ENCODE results near the gene MYORG.
A peak's percentile ranks its signal among the peaks of the same experiment; 100 is the strongest.
"Not testable (repeated sequence)": the region's sequence is repeated elsewhere in the genome, so short reads cannot be mapped to it uniquely, and the experiment has no call there.

MYORG gene

DNA sequence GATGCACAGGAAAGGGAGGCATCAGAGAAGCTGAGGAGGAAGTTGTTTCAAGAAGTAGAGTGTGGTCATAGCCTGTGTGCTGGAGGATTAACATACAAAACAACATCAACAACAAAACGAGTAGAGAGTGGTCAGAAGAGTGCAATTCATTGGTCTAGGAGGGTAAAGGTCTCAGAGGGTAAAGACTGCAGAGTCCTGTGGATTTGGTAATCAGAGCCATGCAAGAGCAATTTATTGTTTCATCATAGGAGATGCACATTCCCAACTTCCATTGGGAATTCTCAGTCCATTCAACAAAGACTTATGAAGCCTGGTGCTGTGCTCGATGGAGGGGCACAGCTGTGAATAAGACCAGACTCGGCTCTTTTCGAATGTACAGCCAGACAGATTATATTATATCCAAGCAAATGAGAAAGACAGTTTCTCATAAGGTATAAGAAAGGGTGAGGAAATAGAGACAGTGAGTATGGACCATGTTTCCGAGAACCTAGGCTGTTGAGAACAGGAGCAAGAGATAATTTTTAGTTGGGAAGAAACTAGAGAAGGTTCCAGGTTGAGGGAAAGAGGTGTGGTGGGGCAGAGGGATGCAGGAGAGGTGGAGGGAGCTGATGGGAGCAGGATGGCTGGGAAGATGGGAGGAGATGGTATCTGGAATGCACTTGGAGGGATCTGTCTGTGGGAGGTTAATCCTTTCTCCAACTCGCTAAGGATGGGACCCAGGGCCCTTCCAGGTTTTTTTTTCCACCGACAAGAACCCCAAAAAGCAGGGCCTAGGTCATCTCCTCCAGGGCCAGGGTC is 7.9 kb upstream of the MYORG start:
- no peak for DNase-seq

DNA sequence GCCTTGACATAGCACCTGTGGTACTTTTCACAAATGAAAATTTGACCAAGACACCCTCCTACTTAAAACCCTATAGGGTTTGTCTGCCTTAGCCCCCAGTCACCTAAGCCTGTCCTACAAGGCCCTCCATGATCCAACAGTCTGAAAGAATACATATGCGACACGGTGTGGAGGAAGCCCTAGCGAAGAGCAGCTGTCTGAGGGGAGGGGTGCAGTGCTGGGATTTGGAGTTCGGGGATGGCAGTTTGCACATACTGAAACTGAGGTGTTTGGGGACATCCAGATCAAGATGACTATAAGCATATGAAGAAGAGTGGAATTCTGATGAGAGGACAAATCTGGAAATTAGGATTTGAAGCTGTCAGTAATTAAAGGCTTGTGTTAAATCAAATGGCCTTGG is 7.2 kb upstream of the MYORG start:
- no peak for DNase-seq

DNA sequence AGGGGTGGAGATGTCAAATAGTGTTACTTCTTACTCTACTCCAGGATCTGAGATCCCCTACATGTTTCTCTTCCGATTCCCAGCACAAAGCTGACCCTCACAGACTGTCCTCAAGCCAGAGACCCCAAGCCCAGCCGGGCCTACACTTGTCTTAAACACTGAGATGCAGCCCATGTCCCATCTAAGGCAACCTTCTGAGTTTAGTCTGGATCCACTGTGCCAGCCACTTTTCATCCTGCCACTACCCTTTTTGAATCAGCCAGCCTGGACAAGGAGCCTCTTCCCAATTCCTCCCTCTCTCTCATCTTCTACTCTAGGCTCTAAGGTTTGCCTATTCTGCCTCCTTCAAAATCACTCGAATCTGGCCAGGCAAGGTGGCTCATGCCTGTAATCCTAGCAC is 6.2 kb upstream of the MYORG start:
- DNase-seq, result no peak

GRCh38 chr9:34382054-34382453 is 5.4 kb upstream of the MYORG start:
- no peak for DNase-seq

DNA sequence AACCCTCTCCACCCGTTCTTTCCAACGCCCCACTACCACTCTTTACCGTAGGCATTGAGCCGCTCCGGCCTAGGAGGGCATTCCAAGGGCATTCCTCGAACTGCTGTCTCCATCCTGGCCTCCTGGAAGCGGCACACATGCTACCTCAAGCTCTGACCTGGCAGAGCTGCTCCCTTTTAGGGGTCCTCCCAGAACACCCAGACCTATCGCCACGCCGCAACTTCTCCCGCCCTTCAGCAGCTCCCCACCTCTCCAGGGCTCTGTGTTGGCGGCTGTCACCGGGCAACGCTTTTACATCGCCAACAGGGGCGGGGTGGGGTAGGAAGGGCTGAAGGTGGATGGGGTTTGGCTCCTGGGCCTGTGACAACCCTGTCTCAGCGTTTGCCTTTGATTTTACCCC is 4.6 kb upstream of the MYORG start:
- no peak for DNase-seq

GRCh38 chr9:34380511-34381315 is 4.0 kb upstream of the MYORG start:
- DNase-seq, result peak; percentile 50 to 56

DNA sequence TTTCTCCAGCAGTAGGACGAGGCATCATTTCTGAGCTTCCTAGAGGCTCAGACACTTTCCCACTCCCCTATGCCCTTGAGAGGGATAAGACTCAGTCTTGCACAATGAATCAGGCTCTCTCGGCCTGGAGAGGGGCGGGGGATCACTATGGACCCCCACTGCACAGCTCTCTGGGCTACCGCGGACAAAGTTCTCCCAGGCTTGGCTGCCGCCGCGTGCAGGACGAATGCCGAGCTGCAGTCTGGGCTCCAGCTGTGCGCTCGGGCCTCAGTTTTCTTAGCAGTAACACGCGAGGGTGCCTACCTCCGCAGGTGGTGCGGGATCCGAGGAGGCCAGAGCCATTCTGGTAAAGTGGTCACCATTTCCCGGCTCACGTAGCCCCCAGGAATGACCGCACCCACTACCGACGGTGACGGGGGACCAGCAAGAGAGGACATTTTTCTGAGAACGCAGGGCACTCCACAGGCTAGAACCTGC is 3.4 kb upstream of the MYORG start:
- no peak for DNase-seq

DNA sequence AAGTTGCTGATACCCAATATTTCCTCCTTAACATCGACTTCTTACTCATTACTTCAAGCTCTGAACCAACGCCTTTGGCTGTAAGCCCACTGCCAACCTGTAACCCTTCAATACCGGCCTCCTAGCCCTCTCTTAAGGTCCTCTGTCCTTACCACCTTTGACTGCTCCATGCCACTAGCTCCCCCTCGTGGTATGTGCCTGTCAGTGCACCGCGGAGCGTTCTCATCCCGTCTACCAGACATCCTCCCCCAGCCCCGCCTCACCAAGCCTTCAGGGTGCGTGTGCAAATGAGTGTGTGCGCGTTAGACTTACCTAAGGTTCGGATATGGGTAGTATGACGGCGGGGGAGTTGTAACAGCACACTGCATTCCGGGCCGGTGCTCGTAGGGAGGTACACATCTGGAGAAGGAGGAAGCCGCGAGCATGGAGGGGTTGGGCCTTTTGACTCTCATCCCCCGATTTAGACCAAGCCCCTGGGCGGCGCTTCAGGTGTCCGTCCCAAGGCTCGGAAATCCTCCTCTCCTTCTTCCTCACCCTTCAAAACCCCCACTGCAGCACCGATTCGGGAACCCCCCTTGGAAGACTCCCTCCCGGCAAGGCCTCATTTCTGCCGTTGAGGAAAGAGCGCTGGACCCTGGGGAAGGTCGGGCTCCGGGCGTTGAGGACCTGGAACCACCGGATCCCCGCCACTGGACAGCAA is 2.8 kb upstream of the MYORG start:
- peak; percentile 84 to 92 for DNase-seq

DNA sequence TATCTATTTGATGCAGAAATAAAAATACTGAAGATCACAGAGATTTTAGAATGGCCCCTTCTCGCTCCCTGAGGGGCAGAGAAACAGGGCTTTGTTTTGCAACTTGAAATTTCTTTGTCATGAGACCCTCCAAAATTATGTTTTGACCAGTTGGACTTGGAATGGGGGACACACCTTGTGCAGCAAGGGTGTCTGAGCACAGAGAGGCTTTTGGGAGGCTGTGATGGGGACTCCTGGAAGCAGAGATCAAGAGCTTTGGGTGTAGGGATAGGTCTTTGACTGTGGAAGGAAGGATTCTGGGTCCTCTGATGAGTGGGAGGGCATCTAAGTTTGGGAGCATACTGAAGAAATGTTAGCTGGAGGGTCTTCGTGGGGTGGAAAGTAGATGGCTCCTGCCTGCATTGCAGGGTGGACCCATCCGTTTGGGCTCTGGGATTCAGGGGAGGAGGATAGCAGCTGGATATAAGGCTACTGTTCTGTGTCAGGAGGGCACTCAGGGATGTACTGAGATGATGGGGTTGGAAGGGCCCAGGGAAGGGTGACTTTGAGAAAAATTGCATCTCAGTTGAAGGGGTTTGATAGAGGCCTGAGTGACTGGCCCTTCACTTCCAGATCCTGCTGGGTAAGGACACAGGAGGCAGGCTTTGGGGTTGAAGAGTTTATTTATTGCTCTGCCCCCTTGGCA is 1.8 kb upstream of the MYORG start:
- no peak for DNase-seq

- no peak for DNase-seq
These were observed 677 bp upstream of the MYORG start for GRCh38 chr9:34377404-34377746.

DNA sequence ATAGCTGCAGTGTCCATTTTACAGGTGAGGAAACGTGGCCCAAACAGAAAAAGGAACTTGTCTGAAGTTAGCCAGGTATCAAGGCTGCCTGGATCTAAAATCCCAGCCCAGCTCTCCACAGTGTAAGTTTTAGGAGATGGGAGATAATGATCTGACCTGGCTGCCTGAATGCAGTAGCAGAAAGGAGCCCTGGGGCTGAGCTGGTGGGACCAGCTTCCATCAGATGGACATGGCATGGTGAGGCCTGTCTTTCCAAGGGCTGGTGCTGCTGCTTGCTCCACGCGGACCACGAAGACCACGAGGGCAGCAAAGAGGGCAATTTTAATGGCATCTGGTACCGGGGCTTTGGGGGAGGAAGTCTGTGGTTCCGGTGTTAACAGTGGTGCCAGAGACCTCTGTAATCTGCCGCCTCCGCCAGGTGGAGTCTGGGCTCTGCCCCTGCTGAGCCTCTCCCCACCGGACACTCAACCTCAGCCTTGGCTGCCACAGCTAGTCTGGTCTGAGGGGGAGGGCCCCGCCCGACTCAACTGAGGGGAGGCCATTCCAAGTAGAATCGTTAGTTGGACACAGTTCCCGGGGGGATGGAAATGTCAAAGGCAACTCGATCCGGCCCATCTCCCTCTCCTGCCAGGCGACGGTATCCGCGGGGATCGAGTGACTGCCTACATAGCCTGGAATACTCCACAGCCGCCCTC is 650 bp downstream of the MYORG start:
- DNase-seq, result peak; percentile 13 to 14

GRCh38 chr9:34374905-34375552 is 1.7 kb downstream of the MYORG start:
- no peak for DNase-seq

- no peak for DNase-seq
These were observed 2.4 kb downstream of the MYORG start for GRCh38 chr9:34374339-34374738.

- no peak for DNase-seq
These were observed 2.9 kb downstream of the MYORG start for GRCh38 chr9:34373749-34374148.

DNA sequence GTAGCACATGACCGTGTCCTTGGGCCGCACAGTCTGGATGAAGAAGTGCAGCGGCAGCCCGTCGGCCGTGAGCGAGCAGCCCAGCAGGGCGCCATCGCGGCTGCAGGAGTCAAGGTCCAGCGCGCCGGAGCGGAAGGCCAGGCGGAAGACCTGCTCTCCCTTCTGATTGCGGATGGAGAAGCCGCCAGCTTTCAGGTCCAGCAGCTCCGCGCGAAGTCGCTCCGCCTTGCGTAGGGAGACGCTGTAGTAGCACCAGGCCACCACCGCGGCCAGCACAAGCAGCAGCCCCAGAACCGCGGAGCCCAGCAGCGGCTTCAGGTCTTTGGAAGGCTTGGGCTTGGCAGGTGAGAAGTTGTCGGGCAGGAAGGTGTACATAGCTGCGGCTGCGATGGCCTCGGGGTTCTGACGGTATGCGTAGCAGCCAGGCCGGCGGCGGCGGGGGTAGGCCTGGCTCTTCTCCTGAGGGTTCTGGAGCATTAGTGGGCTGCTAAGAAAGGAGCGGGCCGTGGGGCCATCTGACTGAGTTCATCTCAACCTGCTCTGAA is 4.2 kb downstream of the MYORG start:
- no peak for DNase-seq

DNA sequence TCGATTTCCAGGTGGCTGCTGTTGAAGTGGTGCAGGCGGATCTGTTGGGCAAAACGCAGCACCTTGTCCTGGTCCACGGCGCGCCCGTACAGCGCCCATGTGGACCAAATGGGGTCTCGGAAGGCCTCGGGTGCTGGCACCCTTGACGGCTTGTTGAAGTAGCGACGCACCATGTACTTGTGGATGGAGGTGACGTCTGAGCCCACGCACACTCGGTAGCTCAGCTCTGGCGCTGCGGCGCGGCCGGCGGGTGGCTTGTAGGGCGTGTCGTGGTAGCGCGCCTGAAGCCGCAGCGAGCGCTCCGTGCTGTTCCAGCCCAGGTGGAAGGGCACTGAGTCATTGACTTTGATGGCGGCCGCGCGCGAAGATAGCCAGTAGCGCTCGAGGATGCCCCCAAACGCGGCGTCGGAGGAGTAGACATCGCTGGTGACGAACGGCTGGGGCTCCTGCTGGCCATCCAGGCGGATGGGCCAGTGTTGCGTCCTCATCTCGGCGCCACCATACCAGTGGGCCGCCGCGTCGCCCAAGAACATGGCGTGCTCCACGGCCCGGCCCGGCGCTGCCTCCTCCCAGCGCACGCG is 4.7 kb downstream of the MYORG start:
- DNase-seq, result no peak

DNA sequence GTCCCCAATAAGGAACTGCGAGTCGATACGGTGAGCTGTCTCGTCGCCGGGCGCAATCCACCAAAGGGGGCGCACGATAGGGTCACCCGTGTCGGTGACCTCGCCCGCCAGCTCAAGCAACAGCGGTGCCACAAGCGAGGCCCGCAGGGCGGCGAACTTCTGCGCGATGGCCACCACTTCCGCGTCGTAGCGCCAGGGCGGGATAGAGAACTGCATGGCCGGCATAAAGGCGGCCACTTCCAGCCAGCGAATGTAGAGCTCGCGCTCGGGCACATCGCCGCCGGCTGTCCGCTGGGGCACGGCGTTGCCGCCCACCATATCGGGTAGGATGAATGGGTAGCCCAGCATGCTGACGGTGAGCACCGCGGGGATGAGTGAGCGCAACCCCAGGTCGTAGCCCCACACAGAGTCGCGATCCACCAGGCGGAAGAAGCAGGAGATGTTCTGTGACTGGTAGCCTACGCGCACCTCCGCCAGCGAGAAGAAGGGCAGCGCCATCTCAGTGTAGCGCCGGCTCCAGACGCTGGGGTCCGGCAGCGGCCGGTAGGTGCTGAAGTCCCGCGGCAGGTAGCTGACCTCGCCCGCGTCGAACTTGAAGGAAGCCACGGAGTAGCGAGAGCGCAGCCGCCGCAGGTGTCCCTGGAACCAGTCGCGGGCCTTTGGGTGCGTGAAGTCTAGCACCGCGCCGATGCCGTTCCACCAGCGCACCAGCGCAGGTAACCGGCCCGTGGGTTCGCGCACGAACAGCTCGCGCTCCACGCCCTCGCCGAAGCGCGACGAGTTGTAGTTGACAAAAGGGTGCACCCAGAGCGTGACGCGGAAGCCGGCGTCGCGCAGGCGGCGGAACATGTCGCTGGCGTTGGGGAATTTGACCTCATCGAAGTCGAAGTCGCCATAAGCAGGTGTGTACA is 5.5 kb downstream of the MYORG start:
- no peak for DNase-seq

DNA sequence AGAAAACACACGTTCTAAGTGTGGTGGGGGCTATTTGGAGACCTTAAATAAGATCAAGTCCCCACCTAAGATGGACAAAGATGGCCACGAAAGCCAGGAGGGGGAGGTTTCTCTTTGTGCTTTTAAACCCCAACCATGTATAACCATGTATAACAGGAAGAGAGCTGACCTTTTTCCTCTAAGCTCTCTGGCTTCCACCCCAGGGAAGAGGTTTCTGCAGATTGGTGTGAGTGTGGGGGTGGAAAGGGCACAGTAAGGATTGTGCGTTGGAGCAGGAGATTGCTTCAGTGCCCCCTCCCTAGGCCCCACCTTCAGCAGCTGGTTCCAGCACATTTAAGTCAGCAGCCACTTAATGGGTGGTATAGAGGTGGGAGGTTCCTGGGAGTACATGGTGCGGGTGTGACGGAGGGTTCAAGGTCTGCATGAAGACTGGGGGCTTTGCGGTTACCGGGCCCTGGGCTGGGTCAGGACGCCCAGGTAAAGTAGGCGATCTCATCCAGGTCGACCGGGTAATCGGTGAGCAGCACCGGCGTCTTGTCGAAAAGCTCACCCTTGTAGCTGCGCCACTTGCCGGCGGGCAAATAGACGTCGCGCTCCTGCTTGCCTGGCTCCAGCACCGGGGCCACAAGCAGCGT is 6.2 kb downstream of the MYORG start:
- no peak for DNase-seq

- DNase-seq, result no peak
These were observed 7.1 kb downstream of the MYORG start for GRCh38 chr9:34369636-34370035.

DNA sequence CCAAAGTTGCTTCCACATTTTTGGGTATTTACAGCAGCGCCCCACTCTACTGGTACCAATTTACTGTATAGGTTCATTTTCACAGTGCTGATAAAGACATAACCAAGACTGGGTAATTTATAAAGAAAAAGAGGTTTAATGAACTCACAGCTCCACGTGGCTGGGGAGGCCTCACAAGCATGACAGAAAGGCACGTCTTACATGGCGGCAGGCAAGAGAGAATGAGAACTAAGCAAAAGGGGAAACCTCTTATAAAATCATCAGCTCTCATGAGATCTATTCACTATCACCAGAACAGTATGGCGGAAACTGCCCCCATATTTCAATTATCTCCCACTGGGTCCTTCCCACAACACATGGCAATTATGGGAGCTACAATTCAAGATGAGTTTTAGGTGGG is 7.9 kb downstream of the MYORG start:
- not testable (repeated sequence) for DNase-seq
